Skeletal muscle satellite cell (primary cell): ENCODE data around the gene C19orf67.
A peak's percentile ranks its signal among the peaks of the same experiment; 100 is the strongest.

Source experiments
- H3K27me3 ChIP-seq: 2 replicates; pipeline ENCODE4 v1.7.0; 2013; ENCODE audit warnings: low read length; ENCODE audit not compliant: control insufficient read depth, insufficient read depth
- H3K36me3 ChIP-seq: 2 replicates; pipeline ENCODE4 v1.7.0; 2013; ENCODE audit warnings: mild to moderate bottlenecking, control low read depth, low read length; ENCODE audit not compliant: insufficient read depth
- H3K4me1 ChIP-seq: 2 replicates; pipeline ENCODE4 v1.7.0; 2013; ENCODE audit warnings: low read length; ENCODE audit not compliant: control insufficient read depth, insufficient read depth
- H3K4me2 ChIP-seq: 2 replicates; pipeline ENCODE4 v1.7.0; 2013; ENCODE audit warnings: mild to moderate bottlenecking, low read length
- H3K4me3 ChIP-seq: 2 replicates; pipeline ENCODE4 v1.7.0; 2013; ENCODE audit warnings: low read length
- H3K9ac ChIP-seq: 2 replicates; pipeline ENCODE4 v1.7.0; 2013; ENCODE audit warnings: mild to moderate bottlenecking, low read depth, low read length, moderate library complexity
- H3K9me3 ChIP-seq: replicated peaks from 2 replicates; pipeline ENCODE4 v1.7.0; 2013; ENCODE audit warnings: mild to moderate bottlenecking, control low read depth, low read length

The C19orf67 gene

DNA sequence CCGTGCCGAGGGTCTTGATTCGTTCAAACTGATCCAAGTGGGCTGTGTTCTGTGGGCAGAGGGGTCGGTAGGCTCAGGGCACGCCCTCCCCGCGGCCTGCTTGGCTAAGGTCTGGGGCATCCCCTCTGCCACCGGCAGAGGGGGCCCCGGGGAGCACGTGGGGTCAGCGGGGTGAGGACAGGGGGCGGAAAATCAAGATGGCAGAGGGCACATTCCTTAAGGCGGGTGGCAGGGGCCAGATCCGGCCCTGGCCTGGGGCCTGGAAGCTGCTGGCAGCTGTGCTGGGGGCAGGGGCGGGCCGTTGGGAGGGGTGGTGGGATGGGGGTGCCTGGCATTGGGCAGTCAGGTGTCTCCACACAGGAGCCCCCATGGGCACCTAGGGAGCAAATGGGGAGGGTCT is 21.3 kb upstream of the C19orf67 start:
- peaks cover 16% of the 10 kb centered on the region for H3K36me3 ChIP-seq
- H3K27me3 ChIP-seq, result no peaks in the 10 kb centered on the region
- H3K9me3 ChIP-seq, result no peaks in the 10 kb centered on the region
- H3K9ac ChIP-seq, result no peak overlapping the region
- no peak overlapping the region for H3K4me2 ChIP-seq
- H3K4me1 ChIP-seq, result peaks cover 11% of the 10 kb centered on the region
- H3K4me3 ChIP-seq, result no peak overlapping the region

DNA sequence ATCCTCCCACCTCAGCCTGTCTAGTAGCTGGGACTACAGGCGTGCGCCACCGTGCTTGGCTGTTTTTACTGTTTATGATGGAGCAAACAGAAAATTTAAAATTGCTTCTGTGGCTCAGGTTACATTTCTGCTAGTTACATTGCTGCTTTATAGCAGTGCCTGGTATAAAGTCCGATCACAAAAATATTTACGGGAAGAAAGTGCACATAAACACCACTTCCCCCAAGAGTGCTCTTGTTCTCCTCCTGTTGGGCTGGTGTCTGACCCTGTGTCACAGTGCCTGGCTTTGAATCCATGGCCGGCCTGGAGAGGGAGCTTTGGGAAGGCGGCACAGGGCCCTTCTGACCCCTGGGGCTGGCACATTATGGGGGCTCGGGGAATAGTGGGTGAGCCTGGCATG is 20.1 kb upstream of the C19orf67 start:
- Histone ChIP-seq H3K36me3 (peaks cover 23% of the 10 kb centered on the region), H3K4me2 (no peak overlapping the region), H3K9me3 (no peaks in the 10 kb centered on the region), H3K4me1 (peaks cover 11% of the 10 kb centered on the region), H3K9ac (no peak overlapping the region), H3K4me3 (no peak overlapping the region), H3K27me3 (no peaks in the 10 kb centered on the region)

DNA sequence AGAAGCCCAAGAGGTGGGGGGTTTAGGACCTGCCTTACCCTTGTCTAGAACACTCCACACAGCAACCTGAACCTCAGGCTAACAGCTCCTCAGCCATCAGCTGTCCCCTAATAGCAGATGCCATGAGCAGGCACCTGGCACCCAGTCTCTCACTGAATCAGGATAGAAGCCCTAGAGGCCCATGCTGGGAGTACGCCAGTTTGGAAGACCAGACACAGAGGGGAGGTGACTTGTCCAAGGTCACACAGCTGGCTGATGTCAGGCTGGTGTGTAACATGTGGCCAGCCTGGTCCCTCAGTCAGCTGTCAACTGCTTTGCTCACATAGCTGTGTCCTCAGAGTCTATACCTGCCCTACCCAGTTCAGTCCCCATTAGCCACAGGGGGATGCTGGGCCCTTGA is 17.7 kb upstream of the C19orf67 start:
- Histone ChIP-seq H3K27me3 (no peaks in the 10 kb centered on the region), H3K36me3 (peaks cover 27% of the 10 kb centered on the region), H3K9ac (no peak overlapping the region), H3K4me1 (peaks cover 11% of the 10 kb centered on the region), H3K4me2 (no peak overlapping the region), H3K4me3 (no peak overlapping the region), H3K9me3 (no peaks in the 10 kb centered on the region)

DNA sequence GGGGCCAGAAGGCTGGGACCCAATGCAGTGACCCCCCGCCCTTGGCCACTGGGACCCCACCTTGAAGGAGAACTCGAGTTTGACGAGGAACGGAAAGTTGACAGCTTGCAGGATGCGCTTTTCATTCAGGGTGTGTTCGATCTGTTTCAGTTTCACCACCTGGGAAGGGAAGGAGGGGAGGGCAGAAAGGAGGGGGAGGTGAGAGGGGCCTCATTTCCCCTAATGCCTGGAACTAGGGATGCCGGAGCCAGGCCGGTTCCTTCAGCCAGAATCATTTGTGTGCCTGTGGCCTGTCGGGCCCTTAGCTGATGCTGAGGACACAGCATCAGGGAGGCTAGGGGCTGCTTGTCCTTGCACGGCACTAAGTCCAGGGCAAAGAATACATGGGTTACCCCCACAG is 17.2 kb upstream of the C19orf67 start:
- Histone ChIP-seq H3K36me3 (peaks cover 31% of the 10 kb centered on the region), H3K9me3 (no peaks in the 10 kb centered on the region), H3K4me3 (no peak overlapping the region), H3K4me1 (peaks cover 6% of the 10 kb centered on the region), H3K9ac (no peak overlapping the region), H3K4me2 (no peak overlapping the region), H3K27me3 (no peaks in the 10 kb centered on the region)

DNA sequence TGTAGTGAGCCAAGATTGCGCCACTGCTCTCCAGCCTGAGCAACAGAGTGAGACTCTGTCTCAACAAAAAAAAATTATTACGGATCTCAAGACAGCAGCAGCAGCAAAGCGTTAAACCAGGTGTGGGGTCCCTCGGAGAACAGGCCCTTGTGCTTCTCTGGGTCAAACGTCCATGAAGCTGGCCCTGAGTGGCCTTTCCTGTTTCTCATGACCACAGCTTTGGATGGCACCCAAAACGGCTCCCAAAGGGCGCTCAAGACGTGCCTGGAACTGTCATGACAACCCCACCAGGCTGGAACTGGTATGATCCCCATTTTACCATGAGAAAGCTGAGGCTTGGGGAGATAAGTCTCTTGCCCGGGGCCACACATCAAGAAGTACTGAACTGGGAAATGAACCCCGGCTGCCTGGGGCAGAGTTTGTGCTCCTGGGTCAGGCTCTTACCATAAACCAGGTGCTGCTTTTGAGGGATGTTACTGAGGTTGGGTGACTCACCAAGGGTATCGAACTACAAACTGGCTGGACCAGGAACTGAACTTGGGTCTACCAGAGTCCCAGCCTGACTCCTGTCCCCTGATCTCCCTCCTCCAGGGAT is 16.6 kb upstream of the C19orf67 start:
- no peaks in the 10 kb centered on the region for H3K27me3 ChIP-seq

DNA sequence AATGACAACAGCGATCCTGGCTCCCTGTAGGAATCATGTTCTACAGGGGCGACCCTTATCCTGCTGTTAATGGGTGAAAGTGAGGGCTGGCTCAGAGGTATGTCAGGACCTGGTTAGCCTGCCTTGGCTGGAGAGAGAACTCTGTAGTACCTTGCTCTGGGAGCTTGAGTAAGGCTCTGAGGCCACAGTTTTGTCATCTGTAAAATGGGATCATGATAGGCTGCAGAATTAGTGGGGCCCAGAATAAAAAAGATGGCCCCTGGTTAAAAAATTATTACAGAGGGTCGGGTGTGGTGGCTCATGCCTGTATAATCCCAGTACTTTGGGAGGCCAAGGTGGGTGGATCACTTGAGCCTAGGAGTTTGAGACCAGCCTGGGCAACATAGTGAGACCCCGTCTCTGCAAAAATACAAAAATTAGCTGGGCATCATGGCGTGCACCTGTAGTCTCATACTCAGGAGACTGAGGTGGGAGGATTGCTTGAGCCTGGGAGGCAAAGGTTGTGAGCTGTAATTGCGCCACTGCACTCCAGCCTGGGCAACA is 15.5 kb upstream of the C19orf67 start:
- Histone ChIP-seq H3K9ac (no peak overlapping the region), H3K4me2 (no peak overlapping the region), H3K36me3 (peaks cover 47% of the 10 kb centered on the region)

More for the DNA sequence above, 16.6 kb upstream of the C19orf67 start:
- peaks cover 37% of the 10 kb centered on the region for H3K36me3 ChIP-seq
- H3K4me3 ChIP-seq, result no peak overlapping the region
- no peaks in the 10 kb centered on the region for H3K9me3 ChIP-seq
- peaks cover under 1% of the 10 kb centered on the region for H3K4me1 ChIP-seq
- H3K4me2 ChIP-seq, result no peak overlapping the region
- no peak overlapping the region for H3K9ac ChIP-seq

DNA sequence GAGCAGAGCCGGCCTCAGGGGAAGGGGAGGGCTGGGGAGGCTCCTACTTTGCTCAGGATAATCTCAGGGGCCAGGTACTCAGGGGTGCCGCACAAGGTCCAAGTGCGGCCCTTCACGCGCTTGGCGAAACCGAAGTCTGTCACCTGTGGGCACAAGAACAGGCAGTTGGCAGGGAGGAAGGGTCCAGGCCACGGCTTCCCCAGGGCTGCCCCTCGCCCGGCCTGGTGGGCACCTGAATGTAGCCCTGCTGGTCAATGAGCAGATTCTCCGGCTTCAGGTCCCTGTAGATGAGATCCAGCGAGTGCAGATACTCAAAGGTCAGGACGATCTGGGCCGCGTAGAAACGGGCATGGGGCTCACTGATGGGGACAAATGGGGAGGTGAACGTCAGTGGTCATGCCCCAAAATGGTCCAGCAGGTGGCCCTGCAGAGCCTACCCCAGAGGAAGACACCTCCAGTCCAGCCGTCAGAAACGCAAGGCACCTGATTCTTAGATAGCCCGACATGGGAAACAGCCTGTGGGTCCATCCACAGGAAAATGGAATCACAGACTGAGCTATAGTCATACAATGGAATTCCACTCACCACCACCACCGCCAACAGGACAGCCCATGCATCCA is 12.1 kb upstream of the C19orf67 start:
- no peak overlapping the region for H3K9ac ChIP-seq
- peaks cover 42% of the 10 kb centered on the region for H3K36me3 ChIP-seq
- no peak overlapping the region for H3K4me3 ChIP-seq

More for the DNA sequence above, 15.5 kb upstream of the C19orf67 start:
- no peak overlapping the region for H3K4me3 ChIP-seq
- no peaks in the 10 kb centered on the region for H3K27me3 ChIP-seq
- H3K9me3 ChIP-seq, result no peaks in the 10 kb centered on the region
- no peaks in the 10 kb centered on the region for H3K4me1 ChIP-seq

DNA sequence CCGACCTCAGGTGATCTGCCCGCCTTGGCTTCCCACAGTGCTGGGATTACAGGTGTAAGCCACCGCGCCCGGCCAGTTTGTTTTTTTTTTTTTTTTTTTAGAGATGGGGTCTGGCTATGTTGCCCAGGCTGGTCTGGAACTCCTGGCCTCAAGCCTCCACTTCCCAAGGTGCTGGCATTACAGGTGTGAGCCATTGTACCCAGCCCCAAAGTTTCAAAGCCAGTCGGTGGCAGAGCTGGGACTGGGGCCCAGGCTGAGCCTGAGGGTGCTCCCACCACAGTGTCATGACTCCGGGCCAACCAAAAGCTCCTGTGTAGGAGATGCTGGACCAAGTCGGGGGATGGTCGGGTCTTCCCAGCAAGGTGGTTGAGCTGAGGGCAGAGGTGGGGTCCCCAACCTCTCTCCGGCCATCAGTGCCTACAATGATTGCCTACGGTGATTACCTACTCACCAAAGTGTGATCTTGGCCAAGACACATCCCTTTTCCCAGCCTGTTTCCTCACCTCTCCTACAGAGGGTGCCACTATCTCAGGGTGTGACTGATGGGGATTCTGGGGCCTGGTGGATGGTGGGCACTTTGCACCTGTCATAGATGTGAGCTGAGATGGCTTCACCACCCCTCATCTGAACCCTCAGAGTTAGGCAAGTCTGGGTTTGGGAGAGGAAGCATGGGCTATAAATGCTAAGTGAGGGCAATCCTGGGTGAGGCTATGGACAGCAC is 10.8 kb upstream of the C19orf67 start:
- Histone ChIP-seq H3K4me1 (peaks cover 7% of the 10 kb centered on the region), H3K9ac (no peak overlapping the region), H3K27me3 (no peaks in the 10 kb centered on the region), H3K36me3 (peaks cover 34% of the 10 kb centered on the region), H3K4me3 (no peak overlapping the region), H3K9me3 (peaks cover 9% of the 10 kb centered on the region), H3K4me2 (no peak overlapping the region)

More for the DNA sequence above, 12.1 kb upstream of the C19orf67 start:
- Histone ChIP-seq H3K27me3 (no peaks in the 10 kb centered on the region), H3K4me1 (no peaks in the 10 kb centered on the region), H3K4me2 (no peak overlapping the region), H3K9me3 (peaks cover 9% of the 10 kb centered on the region)

DNA sequence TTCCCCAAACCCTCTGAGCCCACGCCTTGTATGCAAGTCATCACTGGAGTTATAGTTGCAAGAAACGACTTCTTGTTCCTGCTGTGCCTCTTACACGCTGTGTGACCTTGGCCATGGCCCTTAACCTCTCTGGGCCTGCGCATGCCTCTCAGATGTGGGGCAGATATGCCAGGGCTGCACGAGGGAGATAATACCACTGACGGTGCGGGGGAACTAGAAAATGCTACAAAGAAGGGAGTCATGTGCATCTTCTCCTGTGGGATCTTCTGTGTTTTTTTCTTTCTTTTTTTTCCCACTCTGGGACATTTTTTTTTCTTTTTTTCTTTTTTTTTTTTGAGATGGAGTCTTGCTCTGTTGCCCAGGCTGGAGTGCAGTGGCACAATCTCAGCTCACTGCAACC is 9.3 kb upstream of the C19orf67 start:
- H3K4me3 ChIP-seq, result no peak overlapping the region
- H3K4me2 ChIP-seq, result no peak overlapping the region
- peaks cover 23% of the 10 kb centered on the region for H3K36me3 ChIP-seq
- H3K4me1 ChIP-seq, result peaks cover 9% of the 10 kb centered on the region
- H3K9me3 ChIP-seq, result peaks cover 9% of the 10 kb centered on the region
- no peak overlapping the region for H3K9ac ChIP-seq
- no peaks in the 10 kb centered on the region for H3K27me3 ChIP-seq

DNA sequence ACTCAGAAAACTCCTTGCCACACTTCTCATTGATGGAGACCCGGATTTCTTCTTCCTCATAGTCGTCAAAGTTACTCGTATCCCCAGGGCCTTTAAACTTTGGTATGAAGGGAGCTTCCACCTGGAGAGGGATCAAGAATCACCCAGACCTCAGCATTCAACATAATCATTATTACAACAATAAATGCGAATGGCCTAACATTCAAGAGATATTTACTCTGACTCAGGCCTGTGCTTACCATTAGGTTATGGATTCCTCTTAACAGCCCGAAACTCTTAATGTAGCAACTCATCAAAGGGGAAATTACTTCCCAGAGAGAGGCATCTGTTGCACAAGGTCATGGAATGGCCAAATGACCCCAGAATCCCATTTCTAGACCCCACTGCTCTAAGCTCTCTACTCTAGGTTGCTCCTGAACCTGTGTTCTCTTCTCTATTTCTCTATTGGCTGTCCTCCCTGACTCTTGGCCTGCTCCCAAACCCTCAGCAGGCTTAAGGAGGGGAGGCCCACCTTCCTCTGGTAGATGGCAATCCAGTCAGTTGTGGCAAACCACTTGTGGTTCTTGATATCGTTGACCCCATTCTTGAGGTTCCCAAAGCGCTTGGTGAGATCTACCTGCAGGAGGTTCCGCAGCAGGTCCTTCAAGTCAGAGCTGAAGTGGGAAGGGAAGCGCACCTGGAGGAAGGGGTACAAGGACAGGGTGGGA is 7.7 kb upstream of the C19orf67 start:
- Histone ChIP-seq H3K9me3 (peaks cover 9% of the 10 kb centered on the region), H3K36me3 (peaks cover 28% of the 10 kb centered on the region), H3K4me1 (peaks cover 14% of the 10 kb centered on the region), H3K4me3 (no peak overlapping the region), H3K4me2 (no peak overlapping the region), H3K27me3 (no peaks in the 10 kb centered on the region), H3K9ac (no peak overlapping the region)

DNA sequence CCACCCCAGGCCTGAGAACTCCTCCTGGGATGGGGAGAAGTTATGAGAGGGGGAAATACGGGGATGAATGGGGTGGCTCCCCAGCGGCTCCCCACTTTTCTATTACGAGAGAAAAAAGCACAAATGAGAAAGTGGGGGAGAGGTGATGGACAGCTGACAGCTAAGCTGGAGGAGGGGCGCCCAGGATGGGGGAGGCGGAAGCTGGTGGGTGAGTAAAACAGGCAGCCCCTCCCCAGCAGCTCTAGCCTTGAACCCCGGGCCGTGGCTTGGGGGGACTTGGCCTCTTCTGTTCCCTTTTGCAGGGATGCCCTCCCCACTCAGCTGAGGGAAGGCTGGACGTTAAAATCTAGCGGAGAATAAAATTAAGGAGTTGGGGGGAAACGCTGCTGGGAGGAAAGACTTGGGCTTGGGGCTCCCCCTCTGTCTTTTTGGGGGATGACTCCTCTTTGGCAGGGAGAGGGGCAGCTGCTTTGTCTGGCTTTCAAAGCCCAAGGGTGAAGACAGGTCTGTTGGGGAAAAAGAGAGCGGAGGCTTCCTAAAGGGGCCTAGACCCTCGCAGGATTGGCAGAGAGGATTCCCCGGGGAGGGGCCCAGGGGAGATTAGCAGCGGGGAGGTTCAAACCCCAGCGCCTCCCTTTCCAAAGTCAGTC is 6.4 kb upstream of the C19orf67 start:
- peaks cover 21% of the 10 kb centered on the region for H3K36me3 ChIP-seq

More for the DNA sequence above, 6.4 kb upstream of the C19orf67 start:
- Histone ChIP-seq H3K27me3 (no peaks in the 10 kb centered on the region), H3K9ac (peak overlapping the region; percentile 90), H3K4me3 (peak overlapping the region; percentile 95), H3K9me3 (peaks cover 9% of the 10 kb centered on the region), H3K4me1 (peaks cover 14% of the 10 kb centered on the region), H3K4me2 (peak overlapping the region; percentile 100)
